GM21576 (cell line): ENCODE data around the gene PHC1.
"Not testable (repeated sequence)": the region's sequence is repeated elsewhere in the genome, so short reads cannot be mapped to it uniquely, and the experiment has no call there.

Experiments used
- ATAC-seq: cut with Tn5 transposase; IDR thresholded peaks from one replicate; pipeline ENCODE4 v1.9.1; 2021; ENCODE audit warnings: mild to moderate bottlenecking, moderate library complexity; ENCODE audit not compliant: unreplicated experiment

Gene PHC1

GRCh38 chr12:8909752-8910151 is 4.6 kb upstream of the PHC1 start:
- no peak for ATAC-seq

GRCh38 chr12:8911606-8912268 is 2.6 kb upstream of the PHC1 start:
- no peak for ATAC-seq

GRCh38 chr12:8912914-8913313 is 1.4 kb upstream of the PHC1 start:
- ATAC-seq = no peak

DNA sequence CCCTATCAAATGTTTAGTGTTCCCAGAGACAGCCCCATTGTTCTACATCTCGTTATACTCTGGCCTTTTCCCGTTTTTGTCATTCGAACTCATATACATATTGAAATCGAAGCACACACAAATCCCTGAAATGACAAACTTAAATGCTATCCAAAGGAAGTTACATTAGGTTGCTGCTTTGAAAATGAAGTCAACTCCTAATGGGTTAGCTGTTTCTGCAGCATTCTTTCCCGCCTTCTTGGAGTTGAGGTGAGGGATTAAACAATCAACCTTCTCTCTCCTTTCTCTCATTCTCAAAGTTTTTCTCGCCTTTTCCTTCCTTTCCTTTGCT is 642 bp upstream of the PHC1 start:
- no peak for ATAC-seq

DNA sequence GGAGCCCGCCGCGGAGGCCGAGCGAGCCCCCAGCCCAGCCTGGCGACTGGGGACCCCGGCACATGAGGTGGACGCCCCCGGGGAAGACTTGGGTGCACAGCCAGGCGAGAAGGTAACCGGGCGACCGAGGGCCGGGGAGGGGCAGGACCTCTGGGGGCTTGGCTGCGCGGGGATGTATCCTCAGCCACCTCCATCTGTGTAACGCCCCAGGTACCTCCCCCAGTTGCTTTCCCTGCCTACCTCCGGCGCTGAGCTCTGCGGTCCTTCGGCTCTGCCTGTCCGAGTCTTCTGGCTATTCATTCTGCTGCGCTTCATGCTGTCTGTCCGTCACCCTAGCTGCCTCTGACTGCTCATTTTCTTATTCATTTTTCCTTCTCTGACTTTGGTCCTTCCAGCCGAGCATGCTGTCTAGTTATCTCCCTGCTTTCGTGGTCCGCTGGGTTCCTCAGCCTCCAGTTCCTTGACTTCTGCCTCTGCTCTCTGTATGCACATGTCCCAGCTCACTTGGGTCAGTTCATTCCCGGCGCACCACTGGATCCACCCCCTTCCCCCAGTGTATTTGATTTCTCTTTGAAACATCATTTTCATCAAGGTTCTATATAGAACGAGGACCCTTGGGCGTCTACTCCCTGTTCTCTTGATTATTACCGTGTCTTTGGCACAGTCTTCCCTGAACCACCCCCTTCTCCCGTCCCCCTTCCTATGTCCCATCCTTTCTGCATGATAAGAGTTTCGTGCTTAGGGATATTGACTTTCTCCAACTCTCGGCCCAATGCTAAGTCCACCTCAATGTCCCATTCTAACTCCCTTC is 612 bp downstream of the PHC1 start:
- peak; percentile 66 for ATAC-seq

DNA sequence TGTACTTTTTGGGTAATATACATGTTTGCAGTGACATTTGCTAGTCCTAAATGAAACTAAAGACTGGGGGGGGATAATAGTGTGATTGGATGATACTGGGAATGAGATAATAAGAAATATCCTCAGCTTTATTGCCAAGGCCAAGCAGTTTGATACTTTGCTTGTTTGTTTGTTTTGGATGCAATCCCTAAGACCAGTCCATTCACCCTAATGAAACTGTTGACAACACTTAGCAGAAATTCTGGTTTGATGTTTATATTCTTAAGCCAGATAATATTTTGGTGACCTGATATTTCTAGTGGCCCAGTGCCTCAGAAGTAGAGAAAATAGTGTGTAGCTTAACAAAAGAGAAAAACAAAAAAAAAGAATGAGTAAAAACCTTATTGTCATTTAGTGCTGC is 1.8 kb downstream of the PHC1 start:
- ATAC-seq = no peak

DNA sequence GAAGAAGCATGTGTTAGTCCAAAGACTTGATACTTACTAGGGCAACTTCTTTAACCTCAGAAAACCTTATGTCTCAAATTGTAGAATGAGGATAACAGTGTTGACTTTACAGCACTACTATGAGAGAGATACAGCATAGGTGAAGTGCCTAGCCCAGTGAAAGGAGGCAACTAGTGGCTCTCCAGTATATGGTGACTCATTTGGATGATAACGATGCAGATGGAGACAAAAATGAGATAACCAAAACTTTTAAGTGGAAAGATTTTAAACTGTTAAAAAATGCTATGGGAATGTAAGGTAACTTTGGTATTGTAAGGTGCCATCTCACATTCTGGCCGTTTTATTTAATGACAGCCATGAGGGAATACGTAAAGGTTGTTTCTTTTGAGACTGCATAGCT is 2.7 kb downstream of the PHC1 start:
- no peak for ATAC-seq

DNA sequence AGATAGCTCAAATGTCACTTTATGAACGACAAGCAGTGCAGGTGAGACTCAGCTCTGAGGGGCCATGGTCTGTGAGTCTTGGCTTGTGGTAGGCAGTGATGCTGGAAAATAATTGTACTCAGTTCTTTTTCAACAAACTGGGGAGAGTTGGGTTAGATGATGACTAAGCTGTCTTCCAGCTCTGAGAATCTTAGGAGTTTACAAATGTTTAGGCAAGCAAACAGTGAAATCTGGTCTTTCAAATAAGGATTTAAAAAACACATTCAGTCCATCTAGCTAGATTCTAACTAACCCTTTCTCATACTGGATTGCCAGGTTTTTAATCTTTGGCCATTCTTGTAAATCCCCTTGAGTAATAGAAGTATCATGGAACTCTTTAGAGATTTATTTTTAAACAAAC is 3.4 kb downstream of the PHC1 start:
- no peak for ATAC-seq

GRCh38 chr12:8919643-8920042 is 5.3 kb downstream of the PHC1 start:
- not testable (repeated sequence) for ATAC-seq

GRCh38 chr12:8922544-8922943 is 8.2 kb downstream of the PHC1 start:
- ATAC-seq = no peak

- not testable (repeated sequence) for ATAC-seq
Observed at GRCh38 chr12:8930655-8931323, 16.5 kb downstream of the PHC1 start.

DNA sequence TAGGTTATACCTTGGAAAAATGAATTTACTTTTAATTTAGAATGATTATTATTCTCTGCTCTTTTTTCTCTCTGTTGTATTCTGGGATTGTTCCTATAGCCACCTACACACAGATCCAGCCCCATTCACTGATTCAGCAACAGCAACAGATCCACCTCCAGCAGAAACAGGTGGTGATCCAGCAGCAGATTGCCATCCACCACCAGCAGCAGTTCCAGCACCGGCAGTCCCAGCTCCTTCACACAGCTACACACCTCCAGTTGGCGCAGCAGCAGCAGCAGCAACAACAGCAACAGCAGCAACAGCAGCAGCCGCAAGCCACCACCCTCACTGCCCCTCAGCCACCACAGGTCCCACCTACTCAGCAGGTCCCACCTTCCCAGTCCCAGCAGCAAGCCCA is 18.2 kb downstream of the PHC1 start:
- not testable (repeated sequence) for ATAC-seq

- ATAC-seq = not testable (repeated sequence)
Observed at GRCh38 chr12:8934080-8934479, 19.8 kb downstream of the PHC1 start.

DNA sequence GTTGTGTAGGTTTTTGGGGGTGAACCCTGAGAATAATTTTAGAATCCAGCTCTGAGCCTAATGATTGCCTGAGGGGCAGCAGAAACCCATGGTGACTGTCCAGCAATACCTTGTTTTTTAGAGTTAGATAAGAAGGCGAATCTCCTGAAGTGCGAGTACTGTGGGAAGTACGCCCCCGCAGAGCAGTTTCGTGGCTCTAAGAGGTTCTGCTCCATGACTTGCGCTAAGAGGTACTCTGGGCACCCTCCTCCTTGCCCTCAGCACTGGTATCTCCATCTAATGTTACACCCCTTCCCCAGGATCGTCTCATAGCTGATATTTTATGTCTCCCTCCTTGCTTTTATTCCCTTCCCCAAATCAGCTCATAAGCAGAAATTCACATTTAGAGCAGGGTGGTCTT is 22.4 kb downstream of the PHC1 start:
- no peak for ATAC-seq

- not testable (repeated sequence) for ATAC-seq
Observed at GRCh38 chr12:8937842-8938442, 23.6 kb downstream of the PHC1 start.

DNA sequence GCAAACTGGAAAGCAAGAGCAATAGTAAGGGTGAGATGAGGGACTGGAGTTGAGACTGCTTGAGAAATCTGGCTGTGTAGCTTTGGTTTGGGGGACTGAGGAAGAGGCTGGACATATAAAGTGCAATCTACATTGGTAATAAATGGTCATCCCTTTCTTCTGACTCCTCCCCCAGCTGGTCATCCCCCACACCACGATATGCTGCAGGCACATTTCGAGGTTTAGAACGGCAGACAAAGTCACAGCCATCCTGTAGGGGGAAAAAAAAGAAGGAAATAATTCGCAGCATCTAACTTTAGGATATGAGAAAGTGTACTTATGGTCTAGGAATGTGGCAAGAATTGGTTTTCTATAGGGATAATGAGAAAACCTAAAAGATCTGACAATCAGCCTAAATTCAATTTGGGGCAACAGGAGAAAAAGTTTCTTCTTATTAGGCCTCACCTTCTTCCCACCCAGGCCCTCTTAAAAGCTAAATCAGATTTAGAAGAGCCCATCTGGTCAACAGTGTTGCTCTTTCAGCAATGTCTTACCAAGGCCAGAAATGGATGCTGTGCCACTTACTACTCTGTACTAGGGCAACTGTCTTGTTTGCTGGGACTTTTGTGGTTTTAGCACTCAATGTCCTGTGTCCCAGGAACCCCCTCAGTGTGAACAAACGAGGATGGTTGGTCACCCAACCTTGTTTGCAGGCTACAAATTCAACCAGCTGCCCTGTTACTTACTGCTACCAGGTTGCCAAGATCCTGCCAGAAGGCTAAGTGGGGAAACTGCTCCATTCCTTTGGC is 27.6 kb downstream of the PHC1 start:
- ATAC-seq = no peak

- ATAC-seq = no peak
Observed at GRCh38 chr12:8943565-8944186, 29.4 kb downstream of the PHC1 start.

DNA sequence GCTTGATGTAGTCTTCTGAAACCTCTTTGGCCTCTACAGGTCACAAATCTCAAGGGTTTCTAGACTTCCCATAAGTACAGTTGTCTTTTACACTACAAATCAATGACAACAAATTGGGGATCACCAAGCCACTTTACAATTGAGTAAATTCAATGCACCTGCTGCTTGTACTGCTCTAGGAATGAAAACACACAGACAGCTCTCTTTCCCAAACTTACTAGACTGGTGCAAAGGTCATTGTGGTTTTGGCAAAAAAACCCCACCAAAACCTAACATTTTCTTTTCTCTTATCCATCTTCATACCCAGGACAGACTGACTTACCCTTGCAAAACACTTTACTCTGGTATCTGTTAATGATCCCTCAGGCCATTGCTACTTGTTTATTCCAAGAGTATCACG is 32.4 kb downstream of the PHC1 start:
- no peak for ATAC-seq

DNA sequence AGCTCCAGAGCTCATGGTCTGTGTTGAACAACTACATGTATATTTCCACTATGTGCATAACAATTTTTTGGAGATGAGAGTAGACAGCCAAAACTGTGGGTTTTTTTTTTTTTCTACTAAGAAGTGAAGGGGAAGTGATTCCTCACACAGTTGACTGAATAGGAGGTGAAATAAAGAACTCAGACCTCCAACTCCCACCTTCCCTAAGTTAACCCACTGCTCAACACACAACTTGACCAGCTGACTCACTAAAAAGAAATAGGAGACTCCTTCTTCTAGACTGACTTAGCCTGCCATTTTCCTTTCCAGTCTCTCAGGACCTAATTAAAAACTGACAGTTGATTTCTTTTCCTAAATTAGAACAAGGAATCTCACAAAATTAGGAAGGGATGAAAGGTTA is 33.4 kb downstream of the PHC1 start:
- ATAC-seq = no peak

- no peak for ATAC-seq
Observed at GRCh38 chr12:8948701-8949341, 34.5 kb downstream of the PHC1 start.
